Measurements from ENCODE around the gene KISS1. TPM values are rescaled to one million over a fixed set of nuclear protein-coding genes. Genes with fewer than 3 reads are reported as not detected.

Gene KISS1
- total and polyA plus RNA-seq, 12 donors, result 0.34 to 0.50 TPM; not detected in 10

- WGBS, 4 donors, result 85 to 90% (median 89%) methylated on average over 2 of the region's 2 CpGs
- peaks cover 5% of the 10 kb centered on the region for H3K27me3 ChIP-seq
- intact Hi-C loops (cut with DNase I), result loop anchor here (5.0 to 10.0 kb wide), 3 partner anchors 43 to 340 kb away; partner anchors contain the start of gene SNRPE (in 1 of the 2)
Observed at GRCh38 chr1:204204944-204205343, 8.7 kb upstream of the KISS1 start.

GRCh38 chr1:204203206-204203767 is 7.0 kb upstream of the KISS1 start:
- no peaks in the 10 kb centered on the region for H3K36me3 ChIP-seq (replicated peaks in 1 of 2)
- no peak for DNase-seq
- H3K27me3 ChIP-seq, result peaks cover 5% of the 10 kb centered on the region
- no peak overlapping the region for H3K4me3 ChIP-seq
- no peaks in the 10 kb centered on the region for H3K9me3 ChIP-seq (replicated peaks in 1 of 3)
- H3K4me1 ChIP-seq (replicated peaks in 1 of 2), result no peaks in the 10 kb centered on the region
- no peak overlapping the region for H3K27ac ChIP-seq
- intact Hi-C loops (cut with DNase I), result loop anchor here (5.0 to 10.0 kb wide), 3 partner anchors 41 to 338 kb away; partner anchors contain the start of gene SNRPE (in 1 of the 2)
- TF ChIP-seq POLR2A (IDR thresholded peaks at IDR 0.05) (no peak), CTCF (IDR thresholded peaks at IDR 0.05) (no peak)
- WGBS, 4 donors, result 80 to 86% (median 85%) methylated on average over 4 to 5 of the region's 5 CpGs

More at GRCh38 chr1:204204944-204205343, 8.7 kb upstream of the KISS1 start:
- no peak for DNase-seq
- Histone ChIP-seq H3K4me3 (no peak overlapping the region), H3K9me3 (replicated peaks in 1 of 3) (no peaks in the 10 kb centered on the region), H3K36me3 (replicated peaks in 1 of 2) (no peaks in the 10 kb centered on the region), H3K27ac (no peak overlapping the region), H3K4me1 (replicated peaks in 1 of 2) (no peaks in the 10 kb centered on the region)
- no peak for TF ChIP-seq CTCF (IDR thresholded peaks at IDR 0.05)
- no peak for TF ChIP-seq POLR2A (IDR thresholded peaks at IDR 0.05)

GRCh38 chr1:204202481-204202880 is 6.2 kb upstream of the KISS1 start:
- no peak overlapping the region for H3K27ac ChIP-seq
- intact Hi-C loops (cut with DNase I), result loop anchor here (5.0 to 10.0 kb wide), 3 partner anchors 40 to 338 kb away; partner anchors contain the start of gene SNRPE (in 1 of the 2)
- no peaks in the 10 kb centered on the region for H3K36me3 ChIP-seq (replicated peaks in 1 of 2)
- H3K4me3 ChIP-seq, result no peak overlapping the region
- DNase-seq, result no peak
- H3K4me1 ChIP-seq (replicated peaks in 1 of 2), result no peaks in the 10 kb centered on the region
- peaks cover 5% of the 10 kb centered on the region for H3K27me3 ChIP-seq
- H3K9me3 ChIP-seq (replicated peaks in 1 of 3), result no peaks in the 10 kb centered on the region
- WGBS, 4 donors, result 73 to 87% (median 84%) methylated on average over 4 of the region's 4 CpGs
- TF ChIP-seq CTCF (IDR thresholded peaks at IDR 0.05), result no peak
- TF ChIP-seq POLR2A (IDR thresholded peaks at IDR 0.05), result no peak

- Histone ChIP-seq H3K27me3 (peaks cover 5% of the 10 kb centered on the region), H3K4me1 (replicated peaks in 1 of 2) (no peaks in the 10 kb centered on the region), H3K36me3 (replicated peaks in 1 of 2) (no peaks in the 10 kb centered on the region), H3K9me3 (replicated peaks in 1 of 3) (no peaks in the 10 kb centered on the region), H3K27ac (no peak overlapping the region), H3K4me3 (no peak overlapping the region)
- TF ChIP-seq CTCF (IDR thresholded peaks at IDR 0.05) (no peak), POLR2A (IDR thresholded peaks at IDR 0.05) (no peak)
- WGBS, 4 donors, result 81 to 89% (median 84%) methylated on average over 10 to 12 of the region's 12 CpGs
- DNase-seq, result no peak
- intact Hi-C loops (cut with DNase I), result loop anchor here (5.0 to 10.0 kb wide), 3 partner anchors 39 to 337 kb away; partner anchors contain the start of gene SNRPE (in 1 of the 2)
Observed at GRCh38 chr1:204201348-204202040, 5.2 kb upstream of the KISS1 start.

All from adrenal gland (tissue), 12 donors.